ENCODE data around the gene MAMLD1.

MAMLD1 gene

DNA sequence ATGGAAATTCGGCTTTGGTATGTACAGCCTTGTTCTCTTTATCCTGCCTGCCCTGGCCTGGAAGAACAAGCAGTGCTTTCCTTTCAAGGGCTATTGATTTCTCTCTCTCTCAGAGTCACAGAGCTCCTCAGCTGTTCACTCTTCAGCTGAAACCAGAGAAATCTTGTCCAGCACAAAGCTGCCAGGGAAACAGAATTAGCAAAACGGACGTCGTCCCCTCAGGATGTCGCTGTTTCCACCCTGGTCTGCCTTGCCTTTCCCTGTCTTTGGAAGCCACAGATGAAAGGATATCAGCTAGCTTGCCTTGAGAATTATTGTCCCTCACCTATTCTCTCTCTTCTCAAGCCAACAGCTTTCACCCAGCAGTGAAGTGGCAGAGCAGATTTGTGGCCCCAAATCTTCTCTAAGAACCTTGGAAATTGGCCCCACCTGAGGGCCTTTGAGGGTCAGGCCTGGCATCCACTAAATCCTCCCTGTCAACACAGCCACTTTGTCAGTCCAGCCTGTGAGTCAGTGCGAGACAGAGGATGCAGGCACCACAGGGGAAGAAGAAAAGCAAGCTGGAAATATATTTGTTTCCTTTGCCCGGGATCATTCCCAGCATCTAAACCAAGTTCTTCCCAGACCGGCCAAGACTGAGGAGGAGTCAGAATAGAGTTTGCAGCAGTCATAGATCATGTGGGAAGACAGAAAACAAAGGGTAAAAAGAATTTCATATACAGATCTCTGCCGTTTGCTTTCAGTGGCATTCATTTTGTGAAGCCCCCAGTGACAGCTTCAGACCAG, 141.5 kb downstream of the MAMLD1 start:
- DNase-seq = no peak

DNA sequence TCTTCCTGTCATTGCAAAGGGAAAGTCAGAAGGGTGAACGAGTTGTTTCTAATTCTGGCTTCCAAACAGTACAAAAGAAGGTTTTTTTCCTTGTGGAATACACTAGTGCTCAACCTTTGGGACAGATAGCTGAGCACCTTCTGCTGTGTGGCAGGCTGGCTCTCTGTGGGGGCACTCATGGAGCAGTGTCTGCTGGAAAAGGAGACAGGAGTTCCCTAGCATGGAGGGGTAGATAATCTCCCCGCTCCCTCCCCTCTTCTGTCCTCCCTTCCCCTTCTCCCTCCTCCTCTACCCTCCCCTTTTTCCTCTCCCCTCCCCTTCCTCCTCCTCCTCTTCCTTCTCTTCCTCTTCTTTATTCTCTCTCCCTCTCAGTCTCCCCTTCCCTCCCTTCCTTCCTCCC, 142.9 kb downstream of the MAMLD1 start:
- no peak for DNase-seq

DNA sequence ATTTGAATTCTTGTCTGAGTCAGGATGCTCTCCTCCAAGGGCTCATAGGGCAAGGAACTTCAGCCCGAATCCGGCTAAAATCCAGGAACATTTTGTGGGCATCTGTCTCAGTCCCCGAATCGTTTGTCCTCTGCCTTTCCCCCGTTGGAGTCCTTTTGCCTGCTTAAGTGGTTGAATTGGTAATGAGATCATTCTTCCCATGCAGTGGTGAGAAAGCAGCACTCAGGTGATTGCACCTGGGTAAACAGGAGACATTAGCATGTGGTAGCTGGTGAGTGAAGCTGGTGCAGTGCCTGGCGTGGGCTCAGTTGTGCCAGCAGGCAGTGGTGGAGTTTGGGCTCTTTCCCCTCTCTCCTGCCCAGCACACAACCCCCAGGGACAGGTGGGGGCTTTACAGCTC, 143.4 kb downstream of the MAMLD1 start:
- no peak for DNase-seq

DNA sequence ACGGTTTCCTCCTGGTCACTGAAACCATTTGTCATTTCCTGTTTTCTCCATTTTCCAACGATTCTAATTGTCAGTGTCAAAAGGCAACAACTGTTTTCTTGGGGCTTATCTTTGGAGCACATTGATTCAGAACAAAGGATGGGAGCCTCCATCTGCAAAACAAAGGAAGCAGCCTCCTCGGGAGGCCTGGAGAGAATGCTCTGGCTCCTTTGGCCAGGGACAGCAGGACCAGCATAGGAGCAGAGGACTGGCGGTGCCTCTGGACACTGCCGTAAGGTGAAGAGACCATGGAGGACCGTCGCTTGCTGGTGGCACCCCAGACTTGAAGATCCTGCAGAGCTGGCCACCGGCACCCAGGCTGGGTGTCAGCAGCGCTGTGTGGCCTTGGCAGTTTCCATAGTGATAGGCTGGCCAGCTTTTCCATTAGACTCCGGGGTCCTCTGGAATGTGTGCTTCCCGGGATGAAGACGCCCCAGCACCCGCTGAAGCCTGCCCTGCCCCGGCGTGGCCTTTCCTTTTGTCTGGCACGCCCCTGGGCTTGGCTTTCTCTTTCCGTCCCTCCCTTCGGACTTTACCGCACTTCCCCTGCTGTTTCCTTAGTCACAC, 144.2 kb downstream of the MAMLD1 start:
- no peak for DNase-seq

DNA sequence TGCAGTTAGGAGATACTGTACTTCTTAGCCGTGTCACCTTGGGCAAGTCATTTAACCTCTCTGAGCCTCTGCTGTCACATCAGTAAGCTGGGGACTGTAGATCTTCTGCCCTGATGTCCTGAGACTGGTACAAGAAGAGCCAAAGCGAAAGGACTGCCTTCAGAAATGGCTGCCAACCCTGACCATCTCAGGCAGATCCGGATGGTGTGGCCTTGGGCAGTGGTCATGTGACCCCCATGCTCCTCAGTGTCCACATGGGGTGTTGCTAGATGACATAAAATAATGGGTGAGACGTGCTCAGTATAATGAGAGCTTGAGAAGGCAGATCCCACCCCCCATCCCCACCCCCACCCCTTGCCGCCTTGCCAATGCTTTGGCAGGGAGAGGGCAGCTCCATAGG, 144.9 kb downstream of the MAMLD1 start:
- no peak for DNase-seq

DNA sequence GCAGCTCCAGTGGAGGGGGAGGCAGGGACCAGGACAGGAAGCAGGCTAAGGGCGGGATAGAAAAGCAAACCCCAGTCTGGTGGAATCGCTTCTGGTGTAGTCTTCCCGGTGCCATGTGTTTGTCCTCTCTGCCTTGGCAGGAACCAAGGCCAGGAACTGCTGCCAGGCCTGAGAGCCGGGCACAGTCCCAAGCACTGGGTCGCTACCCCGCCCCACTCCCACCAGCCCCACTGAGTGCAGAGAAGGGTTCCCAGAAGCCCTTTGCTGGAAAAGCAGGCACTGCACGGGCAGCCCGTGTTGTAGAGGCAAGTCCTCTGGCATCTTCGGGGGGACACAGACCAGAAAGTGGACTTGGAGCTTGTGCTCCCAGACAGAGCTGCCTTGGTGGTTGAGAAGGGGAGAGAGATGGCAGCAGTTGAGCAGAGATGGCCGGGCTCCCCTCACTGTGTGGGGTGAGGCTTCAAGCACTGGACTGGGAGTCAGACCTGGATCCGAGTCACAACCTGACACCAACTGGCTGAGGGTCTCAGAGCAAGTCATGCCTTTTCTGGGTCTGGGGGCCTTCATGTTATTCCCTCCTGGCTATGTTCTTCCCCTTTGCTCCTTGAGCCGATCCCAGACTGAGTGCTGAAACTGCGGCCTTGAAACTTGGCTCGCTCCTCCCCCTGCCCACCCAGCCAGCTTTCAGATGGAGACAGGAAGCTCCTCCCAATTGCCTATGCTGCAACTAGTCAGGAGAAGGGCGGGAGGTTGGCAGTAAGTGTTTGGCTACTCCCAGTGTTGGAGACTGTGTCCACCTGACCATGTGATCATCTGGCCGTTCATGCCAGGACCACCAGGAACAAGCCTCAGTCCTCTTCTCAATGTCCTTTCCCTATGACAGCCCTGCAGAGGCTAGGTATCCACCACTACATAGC, 145.6 kb downstream of the MAMLD1 start:
- no peak for DNase-seq

DNA sequence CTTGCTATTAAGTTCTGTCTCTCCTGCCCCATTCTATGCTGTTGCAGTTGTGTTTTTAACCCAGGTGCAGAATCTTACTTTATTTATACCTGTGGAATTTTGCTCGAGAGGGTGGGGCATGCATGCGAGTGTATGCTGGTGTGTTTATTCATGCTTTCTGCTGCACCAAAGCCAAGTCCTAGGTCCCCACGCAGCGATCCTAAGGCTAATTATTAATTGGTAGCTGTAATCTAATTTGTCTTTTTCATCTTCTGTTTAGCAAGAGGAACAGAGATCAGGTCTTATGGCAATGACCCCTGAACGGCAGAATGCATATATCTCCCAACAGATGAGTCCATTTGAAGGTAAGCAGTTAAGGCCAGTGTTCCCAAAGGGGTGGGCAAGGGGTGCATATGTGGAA, 146.6 kb downstream of the MAMLD1 start:
- no peak for DNase-seq

DNA sequence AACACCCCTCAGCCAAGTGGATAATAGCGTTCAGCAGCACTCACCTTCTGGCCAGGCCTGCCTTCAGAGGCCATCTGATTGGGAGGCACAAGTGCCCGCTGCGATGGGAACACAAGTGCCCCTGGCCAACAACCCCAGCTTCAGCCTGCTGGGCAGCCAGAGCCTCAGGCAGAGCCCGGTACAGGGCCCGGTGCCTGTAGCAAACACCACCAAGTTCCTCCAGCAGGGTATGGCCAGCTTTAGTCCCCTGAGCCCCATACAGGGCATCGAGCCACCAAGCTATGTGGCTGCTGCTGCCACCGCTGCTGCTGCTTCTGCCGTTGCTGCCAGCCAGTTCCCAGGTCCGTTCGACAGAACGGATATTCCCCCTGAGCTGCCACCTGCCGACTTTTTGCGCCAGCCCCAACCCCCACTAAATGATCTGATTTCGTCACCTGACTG, 149.4 kb downstream of the MAMLD1 start:
- DNase-seq = no peak

DNA sequence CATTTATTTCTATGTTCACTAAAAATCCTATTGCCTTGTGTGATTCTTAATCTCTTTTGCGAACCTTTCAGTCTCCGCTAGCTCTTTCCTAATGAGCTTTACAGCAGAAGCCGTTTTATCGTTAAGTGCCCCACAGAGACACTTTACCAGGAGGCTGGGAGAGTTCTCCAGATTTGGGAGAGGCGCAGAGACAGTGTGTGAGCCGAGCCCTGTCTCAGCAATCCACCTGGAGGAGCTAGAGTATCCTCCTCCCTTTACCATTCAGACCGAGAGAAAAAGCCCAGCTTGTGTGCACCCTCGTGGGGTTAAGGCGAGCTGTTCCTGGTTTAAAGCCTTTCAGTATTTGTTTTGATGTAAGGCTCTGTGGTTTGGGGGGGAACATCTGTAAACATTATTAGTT, 150.4 kb downstream of the MAMLD1 start:
- DNase-seq = no peak

DNA sequence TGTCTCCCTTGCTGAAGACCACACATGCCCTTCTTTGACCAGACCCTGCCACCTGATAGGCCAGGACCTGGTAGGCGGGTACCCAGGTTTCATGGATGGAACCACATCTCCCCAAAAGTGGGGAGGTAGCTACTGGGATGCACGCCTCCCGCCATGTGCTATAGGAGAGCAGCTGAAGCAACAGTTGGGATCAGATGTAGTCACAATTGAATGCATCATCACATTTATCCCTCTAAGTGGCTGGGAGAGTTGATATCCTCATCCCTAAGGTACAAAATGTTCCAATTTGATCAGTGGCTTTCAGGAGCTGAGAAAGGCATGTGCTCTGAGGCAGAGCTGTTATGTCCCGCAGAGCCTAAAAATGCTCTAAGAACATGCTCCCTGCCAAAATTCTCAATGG, 151.3 kb downstream of the MAMLD1 start:
- no peak for DNase-seq

DNA sequence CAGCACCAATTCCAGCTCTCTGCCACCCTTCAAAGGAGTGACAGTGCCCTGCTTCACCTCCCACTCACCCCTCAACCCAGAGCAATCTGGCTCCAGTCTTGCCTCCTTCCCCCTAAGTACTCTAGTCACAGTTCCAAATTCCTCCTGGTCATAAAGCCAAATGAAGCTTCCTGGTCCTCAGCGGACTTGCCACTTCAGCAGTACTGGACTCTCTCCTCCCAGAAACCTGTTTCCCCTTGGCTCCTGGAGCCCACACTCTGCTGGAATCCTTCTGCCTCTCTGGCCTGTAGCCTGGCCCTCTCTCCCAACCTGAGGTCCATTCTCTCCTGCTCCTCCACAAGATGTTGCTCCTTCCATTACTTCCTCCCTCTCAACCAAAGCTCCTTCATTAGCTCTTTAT, 152.7 kb downstream of the MAMLD1 start:
- no peak for DNase-seq

DNA sequence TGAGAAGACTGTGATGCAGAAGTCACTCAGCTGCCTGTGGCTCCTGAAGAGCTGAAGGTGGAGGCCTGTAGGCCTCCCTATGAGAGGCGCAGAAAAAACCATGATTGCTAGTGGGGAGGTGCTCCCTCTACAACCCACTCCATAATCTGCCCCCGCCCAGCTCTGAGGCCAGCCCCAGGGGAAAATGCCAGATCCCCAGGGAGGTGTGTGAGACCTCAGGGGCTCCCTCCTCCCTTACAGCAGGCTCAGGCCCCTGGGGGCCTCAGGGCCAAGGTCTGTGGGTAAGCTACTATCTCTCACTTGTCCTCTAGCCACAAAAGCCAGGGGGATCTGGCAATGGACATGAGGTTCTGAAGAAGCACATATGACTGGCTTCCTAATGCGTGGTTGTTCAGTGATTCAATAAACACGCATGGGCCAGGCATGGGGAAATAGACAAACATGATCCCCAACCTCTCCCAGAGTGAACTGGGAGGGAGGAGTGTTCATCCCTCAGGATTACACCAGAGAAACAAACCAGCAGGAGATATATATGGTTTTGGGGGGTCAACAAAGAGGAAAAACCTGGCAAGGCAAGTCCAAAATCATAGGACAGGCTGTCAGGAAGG, 154.3 kb downstream of the MAMLD1 start:
- DNase-seq = peak; percentile 2

DNA sequence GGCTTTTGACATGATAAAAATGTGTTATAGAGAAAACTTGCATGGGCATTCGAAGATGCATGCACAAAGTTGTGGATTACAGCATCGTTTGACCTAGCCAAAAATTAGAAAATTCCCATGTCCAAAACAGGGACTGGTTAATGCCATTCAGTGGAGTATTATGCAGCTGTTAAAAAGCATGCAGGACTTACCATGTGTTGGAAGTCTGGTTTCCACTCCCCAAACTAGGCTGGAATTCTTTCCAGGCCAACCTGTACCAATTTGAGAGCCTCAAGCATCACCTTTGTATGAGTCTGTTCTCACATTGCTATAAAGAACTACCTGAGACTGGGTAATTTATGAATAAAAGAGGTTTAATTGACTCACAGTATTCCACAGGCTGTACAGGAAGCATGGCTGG, 159.4 kb downstream of the MAMLD1 start:
- no peak for DNase-seq

DNA sequence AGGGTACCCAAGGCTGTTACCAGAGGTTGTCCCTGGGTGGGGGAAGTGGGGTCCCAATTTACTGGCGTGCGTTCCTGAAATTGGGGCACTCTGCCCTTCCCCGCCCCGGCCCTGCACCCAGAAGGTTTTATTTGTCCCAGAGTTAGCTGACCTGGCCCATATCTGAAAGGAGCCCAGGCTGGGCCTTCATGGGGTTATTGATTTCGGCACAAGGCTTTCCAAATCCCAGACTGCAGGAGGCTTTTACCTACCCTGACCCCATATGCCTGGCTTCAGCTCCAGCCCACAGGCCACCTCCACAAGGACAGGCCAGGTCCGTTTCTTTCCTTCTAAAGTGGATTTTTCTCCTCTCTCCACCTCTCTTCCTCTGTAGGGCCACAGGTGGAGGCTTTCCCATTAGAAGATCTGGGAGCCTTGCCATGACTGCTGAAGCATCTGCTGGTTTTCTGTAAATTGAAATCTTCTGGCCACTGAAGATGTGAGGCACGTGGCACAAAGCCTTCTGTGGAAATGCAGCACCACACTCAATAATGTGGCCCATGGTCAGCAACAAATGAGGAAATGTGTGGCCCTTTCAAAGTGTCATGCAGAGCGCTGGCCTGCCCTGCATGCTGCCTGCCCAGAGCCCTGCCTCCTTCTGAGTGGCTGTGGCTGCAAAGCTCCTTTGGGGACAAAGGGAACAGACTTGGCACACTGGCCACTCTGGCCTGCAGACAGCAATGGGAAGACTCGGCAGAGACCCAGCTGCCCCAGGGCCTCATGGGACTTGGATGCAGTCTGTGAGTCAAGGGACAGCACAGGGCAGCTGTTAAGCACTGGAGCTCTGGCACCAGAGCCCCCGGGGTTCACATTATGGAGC, 162.2 kb downstream of the MAMLD1 start:
- DNase-seq = no peak

DNA sequence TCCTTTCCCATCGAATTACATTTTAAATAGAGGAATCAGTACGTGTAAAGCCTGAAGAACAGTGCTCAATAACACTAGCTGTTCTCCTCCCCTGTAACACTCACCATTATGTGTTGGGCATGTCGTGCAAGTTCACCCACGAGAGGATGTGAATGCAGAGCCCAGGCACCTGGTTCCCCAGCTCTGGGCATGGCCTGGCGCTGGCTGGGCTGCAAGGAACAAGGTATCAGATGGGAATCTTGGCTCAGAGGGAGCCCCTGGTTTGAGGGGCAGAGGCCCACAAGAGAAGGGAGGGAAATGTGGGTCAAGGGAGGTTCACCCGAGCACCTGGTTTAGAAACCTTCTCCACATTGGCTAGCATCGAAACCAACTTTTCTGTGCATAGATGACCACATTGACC, 163.6 kb downstream of the MAMLD1 start:
- DNase-seq = no peak

DNA sequence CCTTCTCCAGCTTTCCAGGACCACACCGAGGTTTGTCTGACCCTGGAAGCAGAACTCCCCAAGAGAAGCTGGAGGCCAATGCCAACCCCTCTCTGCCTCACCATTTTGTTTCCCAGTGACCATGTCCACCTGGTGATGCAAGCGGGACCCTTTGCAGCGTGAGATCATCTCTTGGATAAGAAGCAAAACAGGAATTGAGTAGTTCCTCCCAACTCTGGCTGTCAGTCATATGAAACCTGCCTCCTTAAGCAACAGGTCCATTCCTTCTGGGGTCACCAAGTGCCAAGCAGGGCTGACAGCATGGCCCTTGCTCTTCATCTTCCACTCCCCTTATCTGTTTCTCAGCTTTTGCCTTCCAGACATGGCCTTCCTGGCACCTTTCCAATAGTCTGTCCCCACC, 164.0 kb downstream of the MAMLD1 start:
- DNase-seq = no peak

DNA sequence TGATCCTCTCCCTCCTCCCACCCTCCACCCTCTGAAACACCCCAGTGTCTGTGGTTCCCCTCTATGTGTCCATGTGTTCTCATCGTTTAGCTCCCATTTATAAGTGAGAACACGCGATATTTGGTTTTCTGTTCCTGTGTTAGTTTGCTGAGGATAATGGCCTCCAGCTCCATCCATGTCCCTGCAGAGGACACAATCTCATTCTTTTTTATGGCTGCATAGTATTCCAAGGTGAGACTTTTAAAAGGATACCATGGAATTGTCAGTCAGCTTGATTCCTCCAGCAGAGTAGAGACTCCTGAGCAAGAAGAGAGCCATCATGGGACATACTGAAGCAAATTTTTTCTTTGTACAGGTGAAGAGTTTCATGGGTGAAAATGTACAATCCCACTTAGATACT, 166.5 kb downstream of the MAMLD1 start:
- no peak for DNase-seq

DNA sequence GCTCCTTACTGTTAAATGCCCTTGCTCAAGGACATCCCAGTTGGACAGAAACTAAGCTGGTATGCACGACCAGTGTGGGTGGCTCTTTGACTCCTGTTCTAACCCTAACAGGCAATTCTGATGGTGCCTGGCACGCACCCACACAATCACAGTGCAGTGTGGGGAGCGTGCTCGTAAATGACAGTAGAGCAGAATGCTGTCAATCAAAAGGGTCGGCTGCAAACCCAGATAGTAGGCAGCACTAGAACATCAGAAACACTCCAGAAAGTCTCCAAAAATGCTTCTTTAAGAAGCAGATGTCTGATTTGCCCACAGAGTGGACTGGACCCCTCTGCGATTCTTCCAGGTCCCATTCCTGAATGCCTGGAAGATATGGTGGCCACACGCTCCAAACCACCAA, 167.7 kb downstream of the MAMLD1 start:
- no peak for DNase-seq

DNA sequence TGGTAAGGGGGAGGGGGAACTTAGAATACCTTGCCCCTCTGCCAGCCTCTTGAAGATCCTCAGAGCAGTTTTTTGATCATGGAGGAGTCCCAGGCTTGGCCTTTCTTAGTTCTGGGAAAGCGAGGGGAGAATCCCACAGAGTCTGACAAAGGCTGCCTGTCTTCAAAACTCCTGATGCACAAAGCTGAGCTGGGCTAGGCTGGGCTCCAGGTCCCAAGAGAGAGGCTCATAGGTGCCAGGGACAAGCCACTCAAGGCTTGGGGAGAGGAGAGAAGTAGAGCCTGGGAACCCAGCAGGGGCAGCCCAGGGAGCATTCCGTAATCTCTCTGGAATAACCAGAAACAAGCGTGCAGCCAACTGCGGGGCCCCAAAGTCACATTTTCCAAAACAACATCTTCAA, 168.3 kb downstream of the MAMLD1 start:
- DNase-seq = no peak

DNA sequence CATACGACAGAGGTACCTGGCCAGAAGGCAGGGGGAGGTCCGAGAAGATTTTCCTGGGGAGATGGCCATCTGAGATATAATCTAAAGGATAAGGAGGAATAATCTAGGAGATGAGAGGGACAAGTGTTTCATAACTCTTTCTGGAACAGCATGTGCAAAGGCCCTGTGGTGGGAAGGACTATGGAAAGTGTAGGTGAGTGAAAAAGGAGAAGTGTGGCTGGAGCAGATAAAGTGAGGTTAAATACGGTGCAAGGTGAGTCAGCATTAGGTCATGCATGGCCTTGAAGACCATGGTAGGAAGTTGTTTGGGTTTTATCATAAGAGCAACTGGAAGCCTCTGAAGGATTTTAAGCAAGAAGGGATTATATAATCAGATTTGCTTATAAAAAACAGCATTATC, 170.7 kb downstream of the MAMLD1 start:
- no peak for DNase-seq

DNA sequence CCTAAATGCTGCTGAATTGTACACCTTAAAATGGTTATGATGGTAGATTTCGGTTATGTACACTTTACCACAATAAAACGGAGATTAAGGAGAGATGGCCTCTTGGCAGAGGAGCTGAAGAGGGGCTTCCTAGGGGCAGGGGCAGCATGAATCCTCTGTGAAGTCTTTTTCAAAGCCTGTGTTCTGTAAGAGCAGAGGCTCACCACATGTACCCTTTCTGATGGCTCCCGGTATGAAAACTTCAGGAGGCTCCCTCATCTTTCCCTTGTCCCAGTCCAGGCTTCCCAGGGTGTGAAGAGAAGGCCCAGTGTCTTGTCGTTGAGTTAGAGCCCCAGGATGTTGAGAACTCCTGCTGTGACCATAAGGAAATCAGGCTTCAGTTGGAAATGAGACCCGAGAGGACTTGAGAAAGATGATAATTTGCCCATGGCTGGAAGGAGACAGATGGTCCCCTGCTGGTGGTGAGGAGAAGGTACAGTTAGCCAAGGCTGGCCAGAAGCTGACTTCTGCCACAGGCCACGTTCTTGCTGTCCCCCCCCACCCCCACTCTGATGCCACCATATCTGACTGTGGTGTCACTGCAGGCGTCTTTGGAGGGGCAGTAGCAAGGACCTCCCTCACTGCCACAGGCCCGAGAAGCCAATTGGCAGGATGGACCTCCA, 173.5 kb downstream of the MAMLD1 start:
- no peak for DNase-seq

DNA sequence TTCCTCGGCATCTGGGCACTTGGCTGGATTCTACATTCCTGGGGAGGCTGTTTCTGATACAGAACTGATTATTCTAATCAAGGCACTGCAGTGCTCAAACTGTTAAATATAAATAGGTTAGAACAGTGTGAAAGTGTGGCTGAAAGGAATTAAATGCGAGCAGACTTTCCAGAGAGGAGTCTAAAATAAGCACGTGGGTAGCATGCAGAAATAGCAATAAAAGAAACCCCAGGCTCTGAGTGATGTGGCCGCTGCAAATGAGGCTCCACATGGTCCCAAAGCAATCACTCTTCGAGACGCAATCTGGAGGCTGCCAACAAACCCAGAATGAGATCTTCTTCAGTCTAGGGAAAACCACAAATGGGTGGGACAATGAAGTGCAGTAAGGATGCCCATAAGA, 174.7 kb downstream of the MAMLD1 start:
- no peak for DNase-seq

Measured in amniotic stem cell (primary cell).